GM08714 (cell line): ENCODE measurements around the gene DGKI.

Experiments used
- H3K4me3 ChIP-seq: fragments of 200-500 bp; sonication (Bioruptor generic); 2 replicates; pipeline ENCODE4 v1.5.1; 2014; ENCODE audit warnings: mild to moderate bottlenecking, low read length, inconsistent platforms
- ZNF274 ChIP-seq: IDR thresholded peaks from 2 replicates; pipeline ENCODE4 v1.6.1; 2012; ENCODE audit warnings: mild to moderate bottlenecking, low read depth, low read length

DGKI gene

DNA sequence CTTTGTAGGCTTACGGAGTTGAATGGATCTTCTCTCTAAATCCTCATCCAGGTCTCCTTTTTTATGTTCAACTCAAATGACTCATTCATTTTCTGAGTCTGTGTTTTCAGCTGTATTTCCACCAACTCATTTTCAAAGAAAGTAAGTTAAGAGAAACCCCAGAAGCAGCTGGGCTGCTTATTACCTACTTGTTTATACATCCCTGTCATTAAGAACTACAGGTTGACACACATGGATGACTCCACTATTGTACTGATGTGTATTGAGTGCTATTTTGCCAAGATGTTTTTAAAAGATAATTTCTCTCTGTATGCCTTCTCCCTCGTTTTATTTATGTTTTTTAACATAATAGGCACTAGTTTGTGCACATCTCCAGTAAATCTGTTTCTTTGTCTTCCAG, 41.9 kb downstream of the DGKI start:
- TF ChIP-seq ZNF274 = no peak
- no peak overlapping the region for H3K4me3 ChIP-seq

DNA sequence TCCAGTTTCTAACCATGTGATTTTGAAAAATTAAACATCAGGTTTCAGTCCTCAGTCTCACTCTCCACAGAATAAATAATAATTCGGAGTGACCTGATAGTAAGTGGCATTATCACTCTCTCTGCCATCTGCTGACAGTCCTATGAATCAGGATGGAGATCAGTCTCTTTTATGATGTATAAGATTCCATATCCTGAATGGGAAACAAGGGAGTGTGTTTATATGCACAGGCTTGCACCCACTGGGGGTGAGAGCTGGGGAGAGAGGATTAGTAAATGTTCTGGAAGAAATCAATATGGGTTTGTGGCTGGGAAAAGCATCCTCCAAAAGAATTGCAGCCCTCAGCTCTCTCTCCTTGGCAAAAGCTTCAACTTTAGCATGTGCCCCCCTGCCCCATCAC, 45.3 kb downstream of the DGKI start:
- no peak overlapping the region for H3K4me3 ChIP-seq
- no peak for TF ChIP-seq ZNF274

DNA sequence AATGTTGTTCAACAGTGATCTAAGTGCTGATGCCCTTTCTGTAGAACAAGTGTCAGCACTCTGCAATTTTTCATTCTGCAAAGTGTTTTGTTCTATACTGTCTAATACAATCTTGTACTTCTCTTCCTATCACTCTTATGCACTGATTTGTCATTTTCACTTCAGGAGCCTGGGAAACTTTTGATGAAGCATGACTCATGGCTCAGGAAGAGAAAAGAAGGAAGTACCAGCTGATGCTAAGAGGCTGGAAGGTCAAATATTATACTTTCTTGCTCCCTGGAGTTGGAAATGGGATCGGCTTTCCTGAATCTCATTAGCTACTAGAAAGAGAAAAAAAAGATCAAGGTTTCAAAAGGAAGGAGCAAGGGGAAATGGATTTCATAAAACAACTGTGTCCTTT, 45.8 kb downstream of the DGKI start:
- H3K4me3 ChIP-seq = no peak overlapping the region
- TF ChIP-seq ZNF274 = no peak

DNA sequence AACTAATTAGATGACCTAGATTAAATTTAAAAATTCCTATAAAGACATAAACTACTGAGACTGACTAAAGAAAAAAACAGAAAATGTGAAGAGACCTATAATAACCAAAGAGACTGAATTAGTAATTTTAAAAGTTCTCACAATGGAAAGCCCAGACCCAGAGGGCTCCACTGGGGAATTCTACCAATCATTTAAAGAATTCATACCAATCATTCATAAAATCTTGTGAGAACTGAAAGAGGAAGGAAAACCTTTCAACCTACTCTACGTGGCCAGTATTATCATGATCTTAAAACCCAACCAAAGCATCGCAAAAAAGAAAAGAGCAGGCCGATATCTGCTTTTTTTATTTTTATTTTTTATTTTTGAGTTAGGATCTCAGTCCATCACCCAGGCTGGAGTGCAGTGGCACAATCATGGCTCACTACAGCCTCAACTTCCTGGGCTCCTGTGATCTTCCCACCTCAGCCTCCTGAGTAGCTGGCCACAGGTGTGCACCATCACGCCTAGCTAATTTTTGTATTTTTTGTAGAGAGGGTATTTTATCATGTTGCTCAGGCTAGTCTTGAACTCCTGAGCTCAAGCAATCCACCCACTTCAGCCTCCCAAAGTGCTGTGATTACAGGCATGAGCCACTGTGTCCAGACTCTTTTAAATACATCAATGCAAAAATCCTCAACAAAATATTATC, 48.6 kb downstream of the DGKI start:
- TF ChIP-seq ZNF274 = no peak
- H3K4me3 ChIP-seq = no peak overlapping the region; the same call in 1 of the 2 replicates

DNA sequence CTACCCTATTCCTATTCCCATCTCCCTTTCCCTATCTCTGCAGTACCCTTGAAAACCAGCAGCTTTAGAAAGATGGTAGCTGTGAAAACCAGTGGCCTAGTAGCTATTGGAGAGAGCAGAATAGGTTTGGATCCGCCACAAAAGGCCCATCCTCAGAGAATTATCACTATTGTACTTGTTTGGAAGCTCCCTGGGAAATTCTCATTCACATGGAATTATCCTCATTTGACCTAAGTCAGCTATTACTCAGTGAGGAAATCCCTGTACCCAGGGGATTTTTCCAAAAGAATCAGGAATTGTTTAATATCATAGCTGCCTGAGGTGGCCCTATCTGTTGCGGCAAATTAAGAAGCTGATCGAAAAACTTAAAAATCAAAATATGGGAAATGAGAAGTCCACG, 51.6 kb downstream of the DGKI start:
- no peak overlapping the region for H3K4me3 ChIP-seq
- no peak for TF ChIP-seq ZNF274

DNA sequence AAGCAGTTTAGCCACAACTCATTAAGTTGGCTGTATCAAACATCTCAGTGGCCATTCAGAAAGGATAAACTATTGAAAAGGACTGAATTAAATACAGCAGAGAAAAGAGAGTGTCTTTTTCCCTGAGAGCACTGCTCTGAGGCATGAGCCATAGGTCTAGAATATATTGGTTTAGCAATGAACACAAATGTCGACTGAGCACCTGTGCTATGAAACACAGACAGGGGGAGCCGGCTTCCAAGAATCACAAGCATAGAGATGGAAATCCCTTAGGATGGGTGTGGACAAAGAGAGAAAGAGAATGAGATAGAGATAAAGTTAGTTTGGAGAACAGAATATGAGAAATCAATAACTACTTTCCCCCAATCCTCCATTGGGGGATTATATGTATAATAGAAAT, 54.8 kb downstream of the DGKI start:
- no peak overlapping the region for H3K4me3 ChIP-seq
- no peak for TF ChIP-seq ZNF274

DNA sequence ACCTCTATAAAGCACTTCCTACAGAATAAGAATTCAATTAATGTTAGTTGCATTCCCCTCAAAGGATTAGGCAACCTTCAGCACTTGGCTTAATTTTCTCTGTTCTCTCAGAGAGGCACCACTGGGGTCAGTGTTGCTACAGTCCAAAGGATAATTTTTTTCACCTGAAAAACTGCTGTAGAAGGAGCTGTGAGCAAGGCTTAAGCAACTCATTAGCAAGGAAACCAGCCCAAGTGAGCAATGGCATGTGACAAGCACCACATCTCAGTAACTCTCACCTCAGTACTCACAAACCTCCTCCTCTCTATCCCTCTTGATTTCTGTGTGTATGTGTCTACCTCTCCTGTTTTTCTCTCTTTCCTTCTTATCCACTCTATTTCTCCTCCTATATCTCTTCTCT, 55.9 kb downstream of the DGKI start:
- no peak overlapping the region for H3K4me3 ChIP-seq
- no peak for TF ChIP-seq ZNF274

DNA sequence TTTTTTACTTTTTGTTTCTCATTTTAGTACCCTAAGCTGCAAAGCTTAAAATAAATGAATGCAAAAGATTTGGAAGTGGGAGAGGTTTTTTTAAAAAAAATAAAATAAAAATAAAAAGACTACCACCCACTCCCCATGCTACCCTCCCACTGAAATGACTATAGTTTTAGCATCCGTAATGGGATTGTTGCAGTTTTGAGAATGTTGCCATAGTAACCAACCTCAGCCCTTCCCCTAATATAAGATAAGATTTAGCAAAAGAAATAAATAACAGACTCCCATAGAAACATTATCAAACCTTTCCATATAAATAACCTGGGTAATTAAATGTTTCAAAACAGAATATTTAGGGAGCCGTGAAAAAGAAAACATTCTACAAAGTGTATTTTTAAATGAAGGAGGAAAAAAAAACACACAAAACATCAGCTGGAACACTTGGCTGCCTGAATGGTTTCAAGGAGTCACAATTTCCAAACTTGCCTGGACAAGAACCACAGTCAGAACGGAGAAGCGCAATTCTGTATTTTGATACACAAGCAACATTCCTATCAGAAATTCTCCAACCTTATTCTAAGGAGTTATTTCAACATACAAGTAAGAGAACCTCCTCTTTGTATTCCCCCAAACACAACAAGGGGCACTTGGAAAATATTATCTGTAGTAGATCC, 57.4 kb downstream of the DGKI start:
- TF ChIP-seq ZNF274 = no peak
- no peak overlapping the region for H3K4me3 ChIP-seq

DNA sequence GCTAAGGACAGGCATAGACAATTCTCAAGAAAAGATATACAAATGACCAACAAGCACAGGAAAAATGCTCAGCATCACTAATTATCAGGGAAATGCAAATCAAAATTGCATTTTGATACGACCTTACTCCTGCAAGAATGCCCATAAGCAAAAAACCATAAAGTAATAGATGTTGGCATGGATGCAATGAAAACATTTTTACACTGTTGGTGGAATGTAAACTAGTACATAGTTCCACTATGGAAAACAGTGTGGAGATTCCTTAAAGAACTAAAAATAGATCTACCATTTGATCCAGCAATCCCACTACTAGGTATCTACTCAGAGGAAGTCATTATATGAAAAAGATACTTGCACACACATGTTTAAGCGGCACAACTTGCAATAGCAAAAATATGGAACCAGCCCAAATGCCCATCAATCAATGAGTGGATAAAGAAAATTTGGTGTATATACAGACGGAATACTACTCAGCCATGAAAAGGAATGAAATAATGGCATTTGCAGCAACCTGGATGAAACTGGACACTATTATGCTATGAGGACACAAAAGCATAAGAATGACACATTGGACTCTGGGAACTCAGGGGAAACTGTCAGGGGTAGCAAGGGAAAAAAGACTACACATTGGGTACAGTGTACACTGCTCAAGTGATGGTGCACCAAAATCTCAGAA, 59.3 kb downstream of the DGKI start:
- no peak for TF ChIP-seq ZNF274
- H3K4me3 ChIP-seq = no peak overlapping the region

DNA sequence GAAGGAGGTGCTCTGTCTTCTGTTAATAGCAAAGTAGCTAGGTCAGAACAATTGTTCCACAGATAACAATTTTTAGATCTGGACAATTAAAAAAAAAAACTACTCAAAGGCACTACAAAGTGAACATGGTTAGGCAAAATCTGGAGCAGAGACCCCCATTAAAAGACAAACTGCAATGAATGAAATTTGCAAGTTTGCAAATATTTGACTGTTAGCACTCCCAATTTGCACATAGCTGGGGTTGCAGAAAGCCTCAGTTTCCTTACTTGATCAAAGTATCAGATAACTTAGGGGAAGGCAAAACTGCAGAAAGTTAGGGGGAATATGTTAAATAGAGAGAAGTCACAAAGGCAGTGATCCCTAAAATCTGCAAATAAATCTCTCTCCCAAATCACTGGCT, 68.3 kb downstream of the DGKI start:
- TF ChIP-seq ZNF274 = no peak
- H3K4me3 ChIP-seq = no peak overlapping the region

DNA sequence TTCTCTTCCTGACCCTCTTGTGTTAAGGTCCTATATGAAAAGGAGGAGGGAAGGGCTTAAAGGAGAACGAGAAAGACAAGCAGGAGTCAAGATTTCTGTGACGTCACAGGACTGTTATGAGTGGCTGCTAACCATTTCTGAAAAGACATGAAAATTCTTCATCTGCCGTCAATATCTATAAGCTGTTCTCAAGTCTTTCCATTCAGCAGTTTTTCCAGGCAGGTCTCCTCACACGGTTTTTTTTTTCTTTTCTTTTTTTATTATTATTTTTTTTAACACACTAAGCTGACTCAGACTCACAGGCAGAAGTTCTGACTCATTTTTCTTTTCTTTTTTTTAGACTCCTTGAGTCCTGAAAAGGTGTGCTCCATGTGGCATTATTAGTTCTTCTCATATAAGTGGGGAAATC, 72.0 kb downstream of the DGKI start:
- no peak overlapping the region for H3K4me3 ChIP-seq
- TF ChIP-seq ZNF274 = no peak

DNA sequence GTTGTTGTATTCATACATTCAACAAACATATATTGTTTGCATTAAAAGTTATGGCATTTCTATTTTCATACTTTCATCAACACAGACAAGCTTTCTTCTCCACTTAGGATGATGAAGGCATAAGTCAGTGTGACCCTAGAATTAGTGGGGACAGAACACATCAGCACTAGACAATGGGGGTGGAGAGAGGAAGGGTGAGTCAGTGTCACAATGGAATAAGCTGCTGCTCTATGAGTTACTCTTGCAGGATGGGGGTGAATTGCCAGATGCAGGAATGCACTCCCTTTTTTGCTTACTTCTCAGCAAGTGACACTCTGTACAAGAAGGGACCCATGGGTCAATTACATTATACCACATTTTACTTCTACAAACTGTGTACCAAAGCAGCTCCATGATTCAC, 74.0 kb downstream of the DGKI start:
- H3K4me3 ChIP-seq = no peak overlapping the region
- TF ChIP-seq ZNF274 = no peak

DNA sequence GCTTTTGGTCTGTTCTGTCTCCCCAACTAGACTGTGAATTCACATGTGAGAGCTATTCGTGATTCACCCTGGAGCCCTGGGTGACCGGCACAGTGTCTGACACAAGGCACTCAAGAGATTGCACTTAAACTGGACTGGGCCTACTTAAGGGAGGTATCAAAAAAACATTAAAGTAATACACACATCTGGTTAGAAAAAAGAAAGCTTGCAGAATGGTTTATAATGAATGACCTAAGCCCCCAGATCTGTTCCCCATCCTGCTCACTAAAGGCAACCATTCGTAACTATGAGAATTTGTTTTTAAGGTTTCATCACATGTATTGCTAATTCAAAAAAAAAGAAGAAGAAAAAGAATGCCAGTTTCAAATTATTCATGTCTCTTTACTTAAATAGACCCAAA, 74.5 kb downstream of the DGKI start:
- TF ChIP-seq ZNF274 = no peak

DNA sequence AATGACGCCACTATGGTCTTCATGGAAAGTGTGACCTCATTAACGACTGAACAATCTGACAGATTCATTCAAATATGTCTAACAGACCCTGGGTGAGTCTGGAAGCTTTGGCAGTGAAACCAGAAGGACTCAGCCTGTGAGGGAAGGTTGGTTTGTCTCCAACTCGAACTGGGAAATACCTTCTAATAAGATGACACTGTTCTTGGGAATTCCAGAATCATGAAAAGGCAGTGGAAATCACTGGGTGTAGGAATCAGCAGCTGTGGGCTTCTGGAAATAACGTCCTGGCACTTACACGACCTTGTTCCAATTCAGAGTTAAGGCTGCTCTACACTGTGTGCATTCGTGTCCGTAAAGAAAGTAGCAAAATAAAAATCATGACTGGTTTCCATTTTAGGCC, 75.1 kb downstream of the DGKI start:
- H3K4me3 ChIP-seq = no peak overlapping the region
- TF ChIP-seq ZNF274 = no peak

More for the DNA sequence above, 74.5 kb downstream of the DGKI start:
- no peak overlapping the region for H3K4me3 ChIP-seq

DNA sequence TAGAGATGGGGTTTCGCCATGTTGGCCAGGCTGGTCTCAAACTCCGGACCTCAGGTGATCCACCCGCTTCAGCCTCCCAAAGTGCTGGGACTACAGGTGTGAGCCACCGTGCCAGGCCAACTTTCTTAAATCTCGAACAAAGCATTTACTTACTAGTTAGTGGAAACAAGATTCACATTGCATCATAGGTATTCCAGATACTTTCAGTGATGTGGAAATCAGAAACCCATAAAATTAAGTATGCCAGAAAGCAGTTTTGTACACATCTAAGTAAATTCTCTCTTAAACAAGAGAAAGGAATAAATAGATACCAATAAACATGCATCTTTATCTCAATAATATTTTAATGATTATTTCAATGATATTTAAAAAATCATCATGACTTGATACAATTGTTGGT, 75.5 kb downstream of the DGKI start:
- TF ChIP-seq ZNF274 = no peak

More for the DNA sequence above, 75.5 kb downstream of the DGKI start:
- no peak overlapping the region for H3K4me3 ChIP-seq
